Osteoblast (primary cell): ENCODE data around the gene ACSL6. TPM values are rescaled to one million over a fixed set of nuclear protein-coding genes. Genes with fewer than 3 reads are reported as not detected.

Experiments
- DNase-seq: peaks from one replicate; pipeline ENCODE4 v3.0.0; 2011; ENCODE audit warnings: low spot score, mixed read lengths; ENCODE audit not compliant: insufficient read length; ENCODE audit errors: missing footprints
- H2AFZ ChIP-seq: 2 replicates; pipeline ENCODE4 v1.6.0; 2011; ENCODE audit warnings: mild to moderate bottlenecking, low read length
- H3K27ac ChIP-seq: 2 replicates; pipeline ENCODE4 v1.5.1; 2011; ENCODE audit warnings: mild to moderate bottlenecking, low read depth, low read length, moderate library complexity
- H3K27me3 ChIP-seq: 2 replicates; pipeline ENCODE4 v1.6.0; 2012; ENCODE audit warnings: mild to moderate bottlenecking, control low read depth, inconsistent platforms, low read length, moderate library complexity; ENCODE audit not compliant: insufficient read depth
- H3K36me3 ChIP-seq: 2 replicates; pipeline ENCODE4 v1.5.1; 2011; ENCODE audit warnings: mild to moderate bottlenecking, low read length, control low read depth, moderate library complexity; ENCODE audit not compliant: insufficient read depth
- H3K4me1 ChIP-seq: 2 replicates; pipeline ENCODE4 v1.5.1; 2011; ENCODE audit warnings: mild to moderate bottlenecking, low read length, control low read depth, moderate library complexity; ENCODE audit not compliant: insufficient read depth
- H3K4me2 ChIP-seq: 2 replicates; pipeline ENCODE4 v1.6.0; 2011; ENCODE audit warnings: mild to moderate bottlenecking, low read length; ENCODE audit not compliant: insufficient read depth
- H3K4me3 ChIP-seq: fragments of 200-600 bp; sonication (generic); 3 replicates; pipeline ENCODE4 v1.5.1; 2012; ENCODE audit warnings: mild to moderate bottlenecking, low read length, inconsistent platforms; ENCODE audit not compliant: insufficient read depth
- H3K79me2 ChIP-seq: 2 replicates; pipeline ENCODE4 v1.6.0; 2012; ENCODE audit warnings: mild to moderate bottlenecking, low read length, control low read depth, inconsistent platforms; ENCODE audit not compliant: insufficient read depth
- H3K9me3 ChIP-seq: 2 replicates; pipeline ENCODE4 v1.5.1; 2011; ENCODE audit warnings: low read depth, low read length, control low read depth
- H4K20me1 ChIP-seq: 2 replicates; pipeline ENCODE4 v1.6.0; 2012; ENCODE audit warnings: mild to moderate bottlenecking, low read length, control low read depth; ENCODE audit not compliant: insufficient read depth
- total RNA-seq: library from RNA; depleted of rRNA; stranded (reverse); fragments of >200 nt; gene quantifications from 2 replicates; pipeline ENCODE4 v1.2.3, GENCODE V29; 2012
- TF ChIP-seq, protein P1 (sequence below): IDR thresholded peaks from 2 replicates; pipeline ENCODE4 v1.5.1; 2011; ENCODE audit warnings: mild to moderate bottlenecking, low read depth, low read length, moderate library complexity; ENCODE audit errors: extremely low read depth

Gene ACSL6
- total RNA-seq, 1 donor = not detected

DNA sequence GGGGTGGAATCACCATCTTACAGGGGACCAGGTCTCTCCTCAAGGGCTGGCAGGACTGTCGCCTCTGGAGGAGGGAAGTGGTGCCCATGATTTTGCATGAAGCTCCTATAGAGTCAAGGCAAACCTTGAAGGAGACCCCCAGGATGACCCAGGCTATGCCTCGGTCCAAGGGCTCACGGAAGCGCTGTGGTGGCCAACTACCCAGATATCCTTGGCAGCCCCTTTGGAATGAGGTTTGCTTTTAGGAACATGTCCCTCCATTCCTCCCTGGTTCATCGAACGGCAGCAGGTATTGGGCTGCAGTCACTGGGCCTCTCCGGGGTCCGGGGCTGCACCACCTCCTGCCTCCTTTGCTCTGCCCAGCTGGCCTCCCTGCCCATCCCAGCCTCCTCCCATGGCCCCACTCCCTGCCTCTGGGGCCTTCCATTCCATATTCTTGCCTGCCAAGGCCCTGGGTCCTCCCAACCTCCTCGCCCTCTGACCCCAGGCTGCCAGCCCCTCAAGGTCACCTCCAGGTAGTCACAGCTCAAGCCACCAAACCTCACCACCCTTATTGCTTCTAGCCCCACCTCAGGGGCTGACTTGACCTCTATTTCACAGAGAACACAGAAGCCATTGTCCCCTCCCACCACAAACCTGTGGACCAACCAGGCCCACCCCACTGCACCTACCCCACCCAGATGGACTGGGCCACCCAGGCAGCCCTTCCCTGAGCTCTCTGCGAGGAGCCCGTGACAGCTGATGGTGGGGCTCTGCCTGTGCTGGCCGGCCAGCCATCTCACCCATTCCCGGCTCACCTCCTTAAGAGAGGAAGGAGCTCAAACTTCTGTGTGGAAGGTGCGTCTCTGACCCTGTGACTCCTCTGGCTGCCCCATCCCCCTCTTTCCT lies 45.4 kb upstream of the ACSL6 start:
- TF ChIP-seq, protein P1, sequence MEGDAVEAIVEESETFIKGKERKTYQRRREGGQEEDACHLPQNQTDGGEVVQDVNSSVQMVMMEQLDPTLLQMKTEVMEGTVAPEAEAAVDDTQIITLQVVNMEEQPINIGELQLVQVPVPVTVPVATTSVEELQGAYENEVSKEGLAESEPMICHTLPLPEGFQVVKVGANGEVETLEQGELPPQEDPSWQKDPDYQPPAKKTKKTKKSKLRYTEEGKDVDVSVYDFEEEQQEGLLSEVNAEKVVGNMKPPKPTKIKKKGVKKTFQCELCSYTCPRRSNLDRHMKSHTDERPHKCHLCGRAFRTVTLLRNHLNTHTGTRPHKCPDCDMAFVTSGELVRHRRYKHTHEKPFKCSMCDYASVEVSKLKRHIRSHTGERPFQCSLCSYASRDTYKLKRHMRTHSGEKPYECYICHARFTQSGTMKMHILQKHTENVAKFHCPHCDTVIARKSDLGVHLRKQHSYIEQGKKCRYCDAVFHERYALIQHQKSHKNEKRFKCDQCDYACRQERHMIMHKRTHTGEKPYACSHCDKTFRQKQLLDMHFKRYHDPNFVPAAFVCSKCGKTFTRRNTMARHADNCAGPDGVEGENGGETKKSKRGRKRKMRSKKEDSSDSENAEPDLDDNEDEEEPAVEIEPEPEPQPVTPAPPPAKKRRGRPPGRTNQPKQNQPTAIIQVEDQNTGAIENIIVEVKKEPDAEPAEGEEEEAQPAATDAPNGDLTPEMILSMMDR = no peak
- peak; percentile 67 for DNase-seq
- H3K27ac ChIP-seq = no peak overlapping the region

DNA sequence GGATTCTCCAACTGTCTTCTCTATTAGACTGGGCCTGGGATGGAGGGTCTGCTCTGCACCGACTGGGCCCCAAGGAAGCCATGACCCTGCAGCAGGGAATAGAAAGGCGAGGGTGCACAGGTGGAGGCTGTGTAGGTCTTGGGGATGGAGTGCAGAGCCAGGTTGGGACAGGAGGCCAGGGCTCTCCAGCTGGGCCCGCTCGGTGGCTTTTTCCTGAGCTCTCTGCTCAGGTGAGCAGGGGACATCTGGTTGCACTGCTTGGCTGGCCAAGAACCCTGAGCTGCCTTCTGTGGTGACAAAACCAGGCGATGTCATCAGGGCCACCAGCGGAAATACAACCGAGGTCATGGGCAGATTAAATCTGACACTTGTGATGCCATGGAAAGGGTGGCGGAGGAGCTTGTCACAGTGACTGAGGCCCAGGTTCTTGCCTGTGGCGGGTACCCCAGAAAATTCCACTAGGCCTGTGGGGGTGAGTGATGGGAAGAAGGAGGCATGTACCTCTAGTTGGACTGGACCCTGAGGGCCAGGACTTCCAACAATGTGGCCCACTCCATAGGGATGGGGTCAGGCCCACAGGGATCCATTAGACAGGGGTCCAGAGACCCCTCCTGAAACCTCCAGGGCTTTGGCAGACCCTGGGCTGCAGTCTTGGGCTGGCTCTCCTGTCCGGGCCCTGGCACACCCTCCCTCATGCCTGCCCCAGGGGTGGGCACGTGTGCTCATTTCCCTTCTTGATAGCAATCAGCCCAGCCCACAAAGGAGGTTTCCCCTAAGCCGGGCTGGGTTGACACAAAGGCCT lies 44.6 kb upstream of the ACSL6 start:
- H3K4me2 ChIP-seq = no peak overlapping the region
- H3K4me3 ChIP-seq = no peak overlapping the region
- no peaks in the 10 kb centered on the region for H3K79me2 ChIP-seq
- TF ChIP-seq, protein P1 = no peak
- no peak overlapping the region for H2AFZ ChIP-seq
- H4K20me1 ChIP-seq = no peaks in the 10 kb centered on the region
- no peaks in the 10 kb centered on the region for H3K36me3 ChIP-seq
- peaks cover 9% of the 10 kb centered on the region for H3K27me3 ChIP-seq
- H3K27ac ChIP-seq = no peak overlapping the region
- H3K4me1 ChIP-seq = no peaks in the 10 kb centered on the region
- DNase-seq = peak; percentile 19
- H3K9me3 ChIP-seq = no peaks in the 10 kb centered on the region

More for the DNA sequence above, 45.4 kb upstream of the ACSL6 start:
- Histone ChIP-seq H2AFZ (no peak overlapping the region), H3K4me2 (no peak overlapping the region), H3K9me3 (no peaks in the 10 kb centered on the region), H3K4me3 (no peak overlapping the region), H3K27me3 (peaks cover 9% of the 10 kb centered on the region), H3K36me3 (no peaks in the 10 kb centered on the region), H3K79me2 (no peaks in the 10 kb centered on the region), H3K4me1 (no peaks in the 10 kb centered on the region), H4K20me1 (no peaks in the 10 kb centered on the region)

DNA sequence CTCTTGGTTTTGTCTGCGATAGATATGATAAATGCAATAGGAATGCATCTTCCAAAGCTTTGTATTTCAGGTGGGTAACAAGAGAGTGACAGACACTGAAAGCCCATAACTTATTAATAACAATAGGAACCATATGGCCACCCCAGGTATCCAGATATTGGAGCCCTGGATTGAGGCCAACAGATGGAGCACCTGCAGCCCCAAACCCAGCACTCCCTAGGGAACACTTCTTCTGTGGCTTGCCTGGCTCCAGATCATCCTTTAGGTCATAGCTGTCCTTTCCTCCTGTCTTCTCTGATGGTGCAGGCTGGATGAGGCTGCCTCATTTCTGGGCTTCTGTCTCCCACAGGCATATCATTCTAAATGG lies 44.0 kb upstream of the ACSL6 start:
- peak; percentile 10 for DNase-seq
- Histone ChIP-seq H2AFZ (no peak overlapping the region), H3K4me3 (no peak overlapping the region), H3K27ac (no peak overlapping the region), H3K4me2 (no peak overlapping the region), H3K79me2 (no peaks in the 10 kb centered on the region), H4K20me1 (no peaks in the 10 kb centered on the region), H3K27me3 (peaks cover 10% of the 10 kb centered on the region), H3K36me3 (no peaks in the 10 kb centered on the region), H3K9me3 (no peaks in the 10 kb centered on the region), H3K4me1 (no peaks in the 10 kb centered on the region)
- TF ChIP-seq, protein P1 = no peak
